HEK293 (cell line): Measurements from ENCODE around the gene STARD9.

ENCODE experiments used
- CTCF ChIA-PET: fragments of 350-600 bp; formaldehyde crosslinking; extraction: SDS; loops from one replicate; lab custom pipeline; 2021; ENCODE audit warnings: antibody characterized with exemption; lab: Yijun Ruan, JAX
- POLR2A ChIA-PET: fragments of 300-600 bp; formaldehyde crosslinking; extraction: SDS; loops from one replicate; lab custom pipeline; 2020; ENCODE audit warnings: antibody characterized with exemption, inconsistent platforms; lab: Yijun Ruan, JAX
- H3K27ac ChIP-seq: fragments of 200-500 bp; sonication (Bioruptor generic); 2 replicates; pipeline ENCODE4 v1.5.1; 2014; ENCODE audit warnings: low read depth, low read length, control low read depth, inconsistent platforms; ENCODE audit errors: extremely low read depth
- H3K36me3 ChIP-seq, 2 experiments: fragments of 200-500 bp in 1 of 2; sonication (Bioruptor generic) in 1 of 2; 1 replicate in 1 of 2; 2 replicates in 1 of 2; pipeline ENCODE4 v1.5.1; 2014 to 2017; ENCODE audit warnings: inconsistent platforms in 2 of 2, low read length in 2 of 2; ENCODE audit not compliant: control insufficient read depth in 2 of 2, insufficient read depth in 1 of 2
- H3K4me1 ChIP-seq: fragments of 200-500 bp; sonication (Bioruptor generic); 2 replicates; pipeline ENCODE4 v1.5.1; 2014; ENCODE audit warnings: mild to moderate bottlenecking, low read length, inconsistent platforms; ENCODE audit not compliant: control insufficient read depth, insufficient read depth
- H3K4me3 ChIP-seq: 2 replicates; pipeline ENCODE4 v1.5.1; 2011; ENCODE audit warnings: low read depth, mild to moderate bottlenecking, control low read depth, low read length, moderate library complexity
- H3K9me3 ChIP-seq: fragments of 200-500 bp; sonication (Bioruptor generic); 2 replicates; pipeline ENCODE4 v1.5.1; 2014; ENCODE audit warnings: low read depth, low read length, inconsistent platforms; ENCODE audit not compliant: control insufficient read depth, insufficient read depth
- BCL11A ChIP-seq: fragments of 450-650 bp; formaldehyde crosslinking; IDR thresholded peaks from 2 replicates; pipeline ENCODE4 v1.5.1; 2016; ENCODE audit warnings: low read depth, missing biosample characterization, missing genetic modification characterization
- MZF1 ChIP-seq: fragments of 450-650 bp; formaldehyde crosslinking; IDR thresholded peaks from 2 replicates; pipeline ENCODE4 v1.5.1; 2017; ENCODE audit warnings: missing biosample characterization, missing genetic modification characterization, borderline replicate concordance
- TRIM28 ChIP-seq: IDR thresholded peaks from 2 replicates; pipeline ENCODE4 v1.6.1; 2011; ENCODE audit warnings: low read length, control low read depth, borderline replicate concordance
- TSHZ1 ChIP-seq: fragments of 450-650 bp; formaldehyde crosslinking; IDR thresholded peaks from 2 replicates; pipeline ENCODE4 v1.5.1; 2016; ENCODE audit warnings: missing biosample characterization, missing genetic modification characterization, borderline replicate concordance
- ZBTB7A ChIP-seq: fragments of 450-650 bp; formaldehyde crosslinking; IDR thresholded peaks from 2 replicates; pipeline ENCODE4 v1.5.1; 2016; ENCODE audit warnings: low read depth, missing biosample characterization, missing genetic modification characterization
- ZNF146 ChIP-seq: fragments of 450-650 bp; formaldehyde crosslinking; IDR thresholded peaks from 2 replicates; pipeline ENCODE4 v1.5.1; 2016; ENCODE audit warnings: missing biosample characterization, missing genetic modification characterization
- ZNF280C ChIP-seq: fragments of 450-650 bp; formaldehyde crosslinking; IDR thresholded peaks from 2 replicates; pipeline ENCODE4 v1.5.1; 2016; ENCODE audit warnings: missing biosample characterization, missing genetic modification characterization
- ZNF302 ChIP-seq: fragments of 450-650 bp; formaldehyde crosslinking; IDR thresholded peaks from 2 replicates; pipeline ENCODE4 v1.5.1; 2016; ENCODE audit warnings: missing biosample characterization, missing genetic modification characterization, low read depth
- ZNF354C ChIP-seq: fragments of 450-650 bp; formaldehyde crosslinking; IDR thresholded peaks from 2 replicates; pipeline ENCODE4 v1.5.1; 2016; ENCODE audit warnings: missing biosample characterization, missing genetic modification characterization, low read depth, borderline replicate concordance
- ZNF391 ChIP-seq: fragments of 450-650 bp; formaldehyde crosslinking; IDR thresholded peaks from 2 replicates; pipeline ENCODE4 v1.5.1; 2016; ENCODE audit warnings: low read depth, missing biosample characterization, missing genetic modification characterization, borderline replicate concordance
- ZNF404 ChIP-seq: fragments of 450-650 bp; formaldehyde crosslinking; IDR thresholded peaks from 2 replicates; pipeline ENCODE4 v1.5.1; 2017; ENCODE audit warnings: missing biosample characterization, missing genetic modification characterization
- ZNF48 ChIP-seq: fragments of 450-650 bp; formaldehyde crosslinking; IDR thresholded peaks from 2 replicates; pipeline ENCODE4 v1.5.1; 2016; ENCODE audit warnings: missing biosample characterization, missing genetic modification characterization
- ZNF514 ChIP-seq: fragments of 450-650 bp; formaldehyde crosslinking; IDR thresholded peaks from 2 replicates; pipeline ENCODE4 v1.5.1; 2016; ENCODE audit warnings: missing biosample characterization, missing genetic modification characterization
- ZNF529 ChIP-seq: fragments of 450-650 bp; formaldehyde crosslinking; IDR thresholded peaks from 2 replicates; pipeline ENCODE4 v1.5.1; 2017; ENCODE audit warnings: missing genetic modification characterization, missing biosample characterization; ENCODE audit not compliant: insufficient replicate concordance
- ZNF548 ChIP-seq: fragments of 450-650 bp; formaldehyde crosslinking; IDR thresholded peaks from 2 replicates; pipeline ENCODE4 v1.5.1; 2016; ENCODE audit warnings: missing biosample characterization, missing genetic modification characterization
- ZNF596 ChIP-seq: fragments of 450-650 bp; IDR thresholded peaks from 2 replicates; pipeline ENCODE4 v1.5.0; 2018; ENCODE audit warnings: missing biosample characterization, mild to moderate bottlenecking, missing genetic modification characterization, moderate library complexity
- ZNF658 ChIP-seq: fragments of 450-650 bp; formaldehyde crosslinking; IDR thresholded peaks from 2 replicates; pipeline ENCODE4; 2016; ENCODE audit warnings: missing biosample characterization, missing genetic modification characterization
- ZSCAN30 ChIP-seq: fragments of 450-650 bp; IDR thresholded peaks from 2 replicates; pipeline ENCODE4 v1.5.1; 2018; ENCODE audit warnings: missing biosample characterization, mild to moderate bottlenecking, missing genetic modification characterization, moderate library complexity
- TF ChIP-seq, protein P1 (sequence below): fragments of 450-650 bp; IDR thresholded peaks from 2 replicates; pipeline ENCODE4 v1.5.1; 2018; ENCODE audit warnings: missing biosample characterization, missing genetic modification characterization
- TF ChIP-seq, protein P2 (sequence below): fragments of 450-650 bp; formaldehyde crosslinking; IDR thresholded peaks from 2 replicates; pipeline ENCODE4 v1.5.1; 2017; ENCODE audit warnings: missing biosample characterization, missing genetic modification characterization
- TF ChIP-seq, protein P3 (sequence below): fragments of 450-650 bp; formaldehyde crosslinking; IDR thresholded peaks from 2 replicates; pipeline ENCODE4 v1.5.1; 2017; ENCODE audit warnings: missing biosample characterization, missing genetic modification characterization
- TF ChIP-seq, protein P4 (sequence below): fragments of 450-650 bp; formaldehyde crosslinking; optimal IDR thresholded peaks from 2 replicates; pipeline ENCODE3; 2016; ENCODE audit warnings: missing biosample characterization, mild to moderate bottlenecking, missing genetic modification characterization

The STARD9 gene

GRCh38 chr15:42759093-42759492 lies 183.7 kb downstream of the STARD9 start:
- no peak for TF ChIP-seq ZNF391 (tag by site-specific recombination)
- no peak for TF ChIP-seq ZNF302
- TF ChIP-seq ZNF146 (tag by site-specific recombination), result no peak
- no peak for TF ChIP-seq ZNF658 (tag by site-specific recombination)
- TF ChIP-seq ZNF514 (tag by site-specific recombination), result no peak
- no peak for TF ChIP-seq ZNF529 (tag by site-specific recombination)
- TF ChIP-seq, protein P1, sequence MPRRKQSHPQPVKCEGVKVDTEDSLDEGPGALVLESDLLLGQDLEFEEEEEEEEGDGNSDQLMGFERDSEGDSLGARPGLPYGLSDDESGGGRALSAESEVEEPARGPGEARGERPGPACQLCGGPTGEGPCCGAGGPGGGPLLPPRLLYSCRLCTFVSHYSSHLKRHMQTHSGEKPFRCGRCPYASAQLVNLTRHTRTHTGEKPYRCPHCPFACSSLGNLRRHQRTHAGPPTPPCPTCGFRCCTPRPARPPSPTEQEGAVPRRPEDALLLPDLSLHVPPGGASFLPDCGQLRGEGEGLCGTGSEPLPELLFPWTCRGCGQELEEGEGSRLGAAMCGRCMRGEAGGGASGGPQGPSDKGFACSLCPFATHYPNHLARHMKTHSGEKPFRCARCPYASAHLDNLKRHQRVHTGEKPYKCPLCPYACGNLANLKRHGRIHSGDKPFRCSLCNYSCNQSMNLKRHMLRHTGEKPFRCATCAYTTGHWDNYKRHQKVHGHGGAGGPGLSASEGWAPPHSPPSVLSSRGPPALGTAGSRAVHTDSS (tag by site-specific recombination), result no peak
- TF ChIP-seq, protein P2, sequence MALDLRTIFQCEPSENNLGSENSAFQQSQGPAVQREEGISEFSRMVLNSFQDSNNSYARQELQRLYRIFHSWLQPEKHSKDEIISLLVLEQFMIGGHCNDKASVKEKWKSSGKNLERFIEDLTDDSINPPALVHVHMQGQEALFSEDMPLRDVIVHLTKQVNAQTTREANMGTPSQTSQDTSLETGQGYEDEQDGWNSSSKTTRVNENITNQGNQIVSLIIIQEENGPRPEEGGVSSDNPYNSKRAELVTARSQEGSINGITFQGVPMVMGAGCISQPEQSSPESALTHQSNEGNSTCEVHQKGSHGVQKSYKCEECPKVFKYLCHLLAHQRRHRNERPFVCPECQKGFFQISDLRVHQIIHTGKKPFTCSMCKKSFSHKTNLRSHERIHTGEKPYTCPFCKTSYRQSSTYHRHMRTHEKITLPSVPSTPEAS (tag by site-specific recombination), result no peak
- TF ChIP-seq BCL11A (tag by site-specific recombination), result no peak
- TF ChIP-seq ZBTB7A (tag by site-specific recombination), result no peak
- TF ChIP-seq ZNF596 (tag by site-specific recombination), result no peak
- TF ChIP-seq ZNF280C (tag by site-specific recombination), result no peak
- TF ChIP-seq TRIM28, result no peak
- TF ChIP-seq ZNF404 (tag by site-specific recombination), result no peak
- no peak for TF ChIP-seq ZSCAN30
- TF ChIP-seq MZF1 (tag by site-specific recombination), result no peak
- TF ChIP-seq, protein P3, sequence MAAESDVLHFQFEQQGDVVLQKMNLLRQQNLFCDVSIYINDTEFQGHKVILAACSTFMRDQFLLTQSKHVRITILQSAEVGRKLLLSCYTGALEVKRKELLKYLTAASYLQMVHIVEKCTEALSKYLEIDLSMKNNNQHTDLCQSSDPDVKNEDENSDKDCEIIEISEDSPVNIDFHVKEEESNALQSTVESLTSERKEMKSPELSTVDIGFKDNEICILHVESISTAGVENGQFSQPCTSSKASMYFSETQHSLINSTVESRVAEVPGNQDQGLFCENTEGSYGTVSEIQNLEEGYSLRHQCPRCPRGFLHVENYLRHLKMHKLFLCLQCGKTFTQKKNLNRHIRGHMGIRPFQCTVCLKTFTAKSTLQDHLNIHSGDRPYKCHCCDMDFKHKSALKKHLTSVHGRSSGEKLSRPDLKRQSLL (tag by site-specific recombination), result no peak
- TF ChIP-seq, all 188 proteins: peak for 0
- ChIA-PET POLR2A (no interaction called here), CTCF (no interaction called here)
- no peak overlapping the region for H3K4me3 ChIP-seq
- no peaks in the 10 kb centered on the region for H3K36me3 ChIP-seq
- H3K4me1 ChIP-seq, result no peaks in the 10 kb centered on the region
- H3K9me3 ChIP-seq, result no peaks in the 10 kb centered on the region
- H3K27ac ChIP-seq, result no peak overlapping the region

DNA sequence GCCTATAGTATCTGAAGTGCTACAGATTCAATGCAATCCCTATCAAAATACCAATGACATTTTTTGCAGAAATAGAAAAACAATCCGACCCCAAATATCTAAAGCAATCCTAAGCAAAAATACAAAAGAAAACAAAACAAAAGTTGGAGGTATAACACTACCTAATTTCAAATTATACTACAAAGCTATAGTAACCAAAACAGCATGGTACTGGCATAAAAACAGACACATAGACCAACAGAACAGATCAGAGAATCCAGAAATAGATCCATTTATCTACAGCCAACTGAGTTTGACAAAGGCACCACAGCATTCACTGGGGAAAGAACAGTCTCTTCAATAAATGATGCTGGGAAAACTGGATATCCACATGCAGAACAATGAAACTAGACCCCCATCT lies 185.4 kb downstream of the STARD9 start:
- Histone ChIP-seq H3K36me3 (no peaks in the 10 kb centered on the region), H3K4me1 (no peaks in the 10 kb centered on the region), H3K9me3 (no peaks in the 10 kb centered on the region), H3K4me3 (no peak overlapping the region), H3K27ac (no peak overlapping the region)
- ChIA-PET POLR2A (no interaction called here), CTCF (no interaction called here)
- TF ChIP-seq ZNF354C (no peak), TSHZ1 (tag by site-specific recombination) (no peak), ZNF48 (tag by site-specific recombination) (no peak), ZNF548 (no peak)
- TF ChIP-seq, protein P4, sequence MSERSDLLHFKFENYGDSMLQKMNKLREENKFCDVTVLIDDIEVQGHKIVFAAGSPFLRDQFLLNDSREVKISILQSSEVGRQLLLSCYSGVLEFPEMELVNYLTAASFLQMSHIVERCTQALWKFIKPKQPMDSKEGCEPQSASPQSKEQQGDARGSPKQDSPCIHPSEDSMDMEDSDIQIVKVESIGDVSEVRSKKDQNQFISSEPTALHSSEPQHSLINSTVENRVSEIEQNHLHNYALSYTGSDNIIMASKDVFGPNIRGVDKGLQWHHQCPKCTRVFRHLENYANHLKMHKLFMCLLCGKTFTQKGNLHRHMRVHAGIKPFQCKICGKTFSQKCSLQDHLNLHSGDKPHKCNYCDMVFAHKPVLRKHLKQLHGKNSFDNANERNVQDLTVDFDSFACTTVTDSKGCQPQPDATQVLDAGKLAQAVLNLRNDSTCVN, result no peak
- TF ChIP-seq, protein P1 (tag by site-specific recombination), result no peak
